Measurements from ENCODE around the gene CACNA2D1. TPM values are rescaled to one million over a fixed set of nuclear protein-coding genes. Genes with fewer than 3 reads are reported as not detected.

CACNA2D1 gene
- total RNA-seq, 1 experiment from 2014 or later, result 36.2 TPM

DNA sequence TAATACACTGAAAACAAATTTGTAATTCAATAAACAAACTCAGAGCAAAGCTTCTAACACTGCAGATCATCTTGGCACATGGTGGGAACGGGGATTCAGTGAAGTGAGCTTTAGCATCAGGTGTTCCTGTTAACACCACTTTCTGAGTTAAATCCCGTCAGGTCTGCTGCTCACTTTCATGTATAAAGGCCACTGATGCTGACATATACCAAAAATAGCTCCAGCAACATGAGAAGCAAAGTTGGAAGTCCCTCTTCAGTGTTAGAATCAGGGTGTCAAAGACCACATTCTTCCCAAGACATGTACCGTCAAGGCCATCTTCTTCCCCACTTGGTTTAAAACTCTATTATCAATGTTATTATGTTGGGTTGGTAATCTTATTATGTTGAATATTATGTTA, 11.7 kb upstream of the CACNA2D1 start:
- H3K27ac Mint-ChIP-seq, result no peak overlapping the region
- H3K9ac ChIP-seq (ENCODE audit: extremely low read depth, insufficient read length, low read length), result no peak overlapping the region
- H2BK12ac ChIP-seq (ENCODE audit: insufficient read length, low read depth, low read length), result no peak overlapping the region
- H2BK120ac ChIP-seq (ENCODE audit: low read depth, low read length, poor library complexity, severe bottlenecking), result no peak overlapping the region
- H3K36me3 Mint-ChIP-seq (ENCODE audit: insufficient read depth in 1 of 3, low read depth in 3 of 3), result peaks cover 0 to 2% (median 0%) of the 10 kb centered on the region in 3 experiments; a peak in 1 of 7 replicates
- no peak overlapping the region for H2AFZ ChIP-seq (ENCODE audit: low read length)
- no peaks in the 10 kb centered on the region for H3K9me3 Mint-ChIP-seq
- H3K4me1 ChIP-seq (ENCODE audit: insufficient read depth, low read length), result no peaks in the 10 kb centered on the region
- H4K8ac ChIP-seq (replicated peaks; ENCODE audit: insufficient read length, low read depth, low read length), result no peak overlapping the region
- peaks cover 5 to 8% of the 10 kb centered on the region in 2 experiments for H3K4me1 Mint-ChIP-seq
- no peaks in the 10 kb centered on the region for H4K20me1 ChIP-seq (ENCODE audit: control insufficient read depth, insufficient read depth, insufficient read length)
- no peak overlapping the region for H3K27ac ChIP-seq (ENCODE audit: insufficient read length, low read depth, low read length)
- H4K5ac ChIP-seq (ENCODE audit: insufficient read length, low read depth, low read length), result no peak overlapping the region
- H3K4me3 Mint-ChIP-seq, result no peak overlapping the region
- no peak overlapping the region for H3K4me2 ChIP-seq (ENCODE audit: insufficient read depth, insufficient read length, low read length)
- H3K56ac ChIP-seq (ENCODE audit: insufficient read length, low read depth, low read length), result no peak overlapping the region
- no CpG with 5 or more reads among the region's 3 CpGs for WGBS (ENCODE audit: extremely low coverage, insufficient read length, low lambda C conversion rate)
- H3K9me3 ChIP-seq (ENCODE audit: control insufficient read depth, low read depth, low read length), result no peaks in the 10 kb centered on the region
- H2BK5ac ChIP-seq (ENCODE audit: insufficient read length, low read length), result no peak overlapping the region
- no peak overlapping the region for H2BK20ac ChIP-seq (ENCODE audit: low read depth, low read length, poor library complexity, severe bottlenecking)
- H2BK15ac ChIP-seq (ENCODE audit: low read depth, low read length), result no peak overlapping the region
- H3K27me3 ChIP-seq (ENCODE audit: insufficient read depth, low read length), result no peaks in the 10 kb centered on the region; the same call in 1 of the 2 replicates
- no peaks in the 10 kb centered on the region for H3K79me1 ChIP-seq (ENCODE audit: insufficient read depth, low read depth, low read length, poor library complexity, severe bottlenecking)
- no peaks in the 10 kb centered on the region for H3K23me2 ChIP-seq (ENCODE audit: insufficient read length, low read depth, low read length, poor library complexity, severe bottlenecking)
- no peak overlapping the region for H3K14ac ChIP-seq (ENCODE audit: insufficient read depth, low read length)
- H2AK5ac ChIP-seq (ENCODE audit: insufficient read length, low read length), result no peak overlapping the region
- H3K18ac ChIP-seq (ENCODE audit: insufficient read length, low read depth, low read length), result no peak overlapping the region
- no peak overlapping the region for H3K4ac ChIP-seq (ENCODE audit: low read depth, low read length)
- H3K27me3 Mint-ChIP-seq (ENCODE audit: low read depth), result no peaks in the 10 kb centered on the region
- no peak overlapping the region for H4K91ac ChIP-seq (ENCODE audit: insufficient read length, low read depth, low read length)
- TF ChIP-seq, protein P1, sequence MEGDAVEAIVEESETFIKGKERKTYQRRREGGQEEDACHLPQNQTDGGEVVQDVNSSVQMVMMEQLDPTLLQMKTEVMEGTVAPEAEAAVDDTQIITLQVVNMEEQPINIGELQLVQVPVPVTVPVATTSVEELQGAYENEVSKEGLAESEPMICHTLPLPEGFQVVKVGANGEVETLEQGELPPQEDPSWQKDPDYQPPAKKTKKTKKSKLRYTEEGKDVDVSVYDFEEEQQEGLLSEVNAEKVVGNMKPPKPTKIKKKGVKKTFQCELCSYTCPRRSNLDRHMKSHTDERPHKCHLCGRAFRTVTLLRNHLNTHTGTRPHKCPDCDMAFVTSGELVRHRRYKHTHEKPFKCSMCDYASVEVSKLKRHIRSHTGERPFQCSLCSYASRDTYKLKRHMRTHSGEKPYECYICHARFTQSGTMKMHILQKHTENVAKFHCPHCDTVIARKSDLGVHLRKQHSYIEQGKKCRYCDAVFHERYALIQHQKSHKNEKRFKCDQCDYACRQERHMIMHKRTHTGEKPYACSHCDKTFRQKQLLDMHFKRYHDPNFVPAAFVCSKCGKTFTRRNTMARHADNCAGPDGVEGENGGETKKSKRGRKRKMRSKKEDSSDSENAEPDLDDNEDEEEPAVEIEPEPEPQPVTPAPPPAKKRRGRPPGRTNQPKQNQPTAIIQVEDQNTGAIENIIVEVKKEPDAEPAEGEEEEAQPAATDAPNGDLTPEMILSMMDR (conservative IDR thresholded peaks at IDR 0.05), result no peak
- DNase-seq, result no peak
- H3T11ph ChIP-seq (ENCODE audit: low read length), result no peak overlapping the region
- no peaks in the 10 kb centered on the region for H3K79me2 ChIP-seq (ENCODE audit: insufficient read depth, low read length)
- no peak overlapping the region for H3K23ac ChIP-seq (ENCODE audit: insufficient read length, low read depth, low read length)
